Measurements from ENCODE around the gene AGBL4. TPM values are rescaled to one million over a fixed set of nuclear protein-coding genes. Genes with fewer than 3 reads are reported as not detected.

Gene AGBL4
- total RNA-seq, 4 donors from 2014 or later = not detected

- Histone ChIP-seq H3K4me1 (peaks cover 0 to 9% (median 0%) of the 10 kb centered on the region in 3 donors), H3K27me3 (no peaks in the 10 kb centered on the region), H3K36me3 (peaks cover 0 to 25% (median 0%) of the 10 kb centered on the region in 3 donors), H3K27ac (no peak overlapping the region), H3K9me3 (no peaks in the 10 kb centered on the region), H3K4me3 (no peak overlapping the region)
- no peak for DNase-seq
- intact Hi-C loops (cut with DNase I) = no loop called here
- TF ChIP-seq POLR2A (IDR thresholded peaks at IDR 0.05) = no peak
- no peak for TF ChIP-seq CTCF (IDR thresholded peaks at IDR 0.05)
Measured at GRCh38 chr1:48761411-48761810, 1262.3 kb downstream of the AGBL4 start.

- Histone ChIP-seq H3K36me3 (peaks cover 0 to 28% (median 0%) of the 10 kb centered on the region in 3 donors), H3K9me3 (no peaks in the 10 kb centered on the region), H3K4me3 (no peak overlapping the region), H3K27ac (no peak overlapping the region), H3K4me1 (peaks cover 0 to 9% (median 0%) of the 10 kb centered on the region in 3 donors), H3K27me3 (no peaks in the 10 kb centered on the region)
- intact Hi-C loops (cut with DNase I) = no loop called here
- WGBS, 2 donors = 85 to 87% methylated on average over 4 to 5 of the region's 7 CpGs
- TF ChIP-seq CTCF (IDR thresholded peaks at IDR 0.05) (no peak), POLR2A (IDR thresholded peaks at IDR 0.05) (no peak)
- no peak for DNase-seq
Measured at GRCh38 chr1:48760857-48761256, 1262.9 kb downstream of the AGBL4 start.

- WGBS, 2 donors = 75 to 95% methylated on average over 5 to 17 of the region's 18 CpGs
- DNase-seq = no peak
Measured at GRCh38 chr1:48758976-48759375, 1264.8 kb downstream of the AGBL4 start.

GRCh38 chr1:48757363-48757762 lies 1266.4 kb downstream of the AGBL4 start:
- Histone ChIP-seq H3K36me3 (peaks cover 0 to 28% (median 0%) of the 10 kb centered on the region in 3 donors), H3K27me3 (no peaks in the 10 kb centered on the region), H3K27ac (no peak overlapping the region), H3K9me3 (no peaks in the 10 kb centered on the region), H3K4me1 (peaks cover 0 to 9% (median 0%) of the 10 kb centered on the region in 3 donors), H3K4me3 (no peak overlapping the region)
- 80 to 97% methylated on average over 2 of the region's 2 CpGs for WGBS, 2 donors
- intact Hi-C loops (cut with DNase I) = no loop called here
- TF ChIP-seq CTCF (IDR thresholded peaks at IDR 0.05) = no peak
- no peak for TF ChIP-seq POLR2A (IDR thresholded peaks at IDR 0.05)
- DNase-seq = no peak

More at GRCh38 chr1:48758976-48759375, 1264.8 kb downstream of the AGBL4 start:
- H3K27me3 ChIP-seq = no peaks in the 10 kb centered on the region
- peaks cover 0 to 9% (median 0%) of the 10 kb centered on the region in 3 donors for H3K4me1 ChIP-seq
- H3K27ac ChIP-seq = no peak overlapping the region
- H3K36me3 ChIP-seq = peaks cover 0 to 28% (median 0%) of the 10 kb centered on the region in 3 donors
- intact Hi-C loops (cut with DNase I) = no loop called here
- H3K9me3 ChIP-seq = no peaks in the 10 kb centered on the region
- TF ChIP-seq POLR2A (IDR thresholded peaks at IDR 0.05) (no peak), CTCF (IDR thresholded peaks at IDR 0.05) (no peak)
- no peak overlapping the region for H3K4me3 ChIP-seq

- H3K9me3 ChIP-seq = no peaks in the 10 kb centered on the region
- intact Hi-C loops (cut with DNase I) = no loop called here
- H3K36me3 ChIP-seq = peaks cover 0 to 28% (median 0%) of the 10 kb centered on the region in 3 donors
- WGBS, 2 donors = 92 to 100% methylated on average over 1 of the region's 1 CpG
- H3K4me3 ChIP-seq = no peak overlapping the region
- H3K27ac ChIP-seq = no peak overlapping the region
- peaks cover 0 to 4% (median 0%) of the 10 kb centered on the region in 3 donors for H3K4me1 ChIP-seq
- no peak for DNase-seq
- no peak for TF ChIP-seq POLR2A (IDR thresholded peaks at IDR 0.05)
- no peak for TF ChIP-seq CTCF (IDR thresholded peaks at IDR 0.05)
- no peaks in the 10 kb centered on the region for H3K27me3 ChIP-seq
Measured at GRCh38 chr1:48756683-48757316, 1267.0 kb downstream of the AGBL4 start.
